Suprapubic skin (tissue), 3 donors: Measurements from ENCODE around the gene HBE1.

Source experiments
- CTCF ChIP-seq, 2 donors: fragments of 200-600 bp in 1 of 2; fragments of 450-650 bp in 1 of 2; sonication (generic) in 1 of 2; IDR thresholded peaks; one replicate each; pipeline ENCODE4 v1.5.1; 2016 to 2019; ENCODE audit warnings: antibody characterized with exemption in 2 of 2, mild to moderate bottlenecking in 1 of 2, moderate library complexity in 1 of 2
- POLR2AphosphoS5 ChIP-seq, 3 donors: sonication (generic); formaldehyde crosslinking; IDR thresholded peaks; one replicate each; pipeline ENCODE4 v1.6.1; 2017; ENCODE audit warnings: antibody characterized with exemption in 3 of 3

- no peak for TF ChIP-seq CTCF (IDR thresholded peaks at IDR 0.05)
- TF ChIP-seq POLR2AphosphoS5 (IDR thresholded peaks at IDR 0.05), result no peak
Measured at GRCh38 chr11:5223146-5223545, 46.6 kb downstream of the HBE1 start.
